WI38 (cell line): ENCODE measurements around the gene TTLL11.

Experiments
- H3K4me3 ChIP-seq: 2 replicates; pipeline ENCODE4 v1.5.1; 2011; ENCODE audit warnings: low read depth, mild to moderate bottlenecking, control low read depth, low read length
- TF ChIP-seq, protein P1 (sequence below): IDR thresholded peaks from 2 replicates; pipeline ENCODE4 v1.5.1; 2012; ENCODE audit warnings: low read depth, mild to moderate bottlenecking, control low read depth, low read length

The TTLL11 gene

DNA sequence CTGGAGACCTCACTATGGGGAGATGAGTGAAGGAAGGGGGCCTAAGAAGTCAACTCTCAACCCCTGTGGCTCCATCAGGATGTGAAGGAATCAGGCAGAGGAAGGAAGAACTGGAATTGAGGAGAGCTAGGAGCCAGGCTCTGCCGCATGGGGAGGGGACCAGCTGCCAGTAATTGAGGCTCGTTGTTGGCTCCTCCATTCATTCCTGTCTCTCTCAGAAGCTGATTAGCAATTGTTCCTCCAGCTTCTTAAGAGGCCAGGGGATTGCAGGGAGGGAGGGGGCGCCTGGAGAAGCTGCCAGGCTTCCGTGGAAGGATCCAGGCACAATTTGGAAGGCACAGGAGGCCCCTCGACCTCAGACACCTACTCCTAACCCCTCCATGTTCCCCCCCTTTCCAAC is 20.5 kb upstream of the TTLL11 start:
- TF ChIP-seq, protein P1, sequence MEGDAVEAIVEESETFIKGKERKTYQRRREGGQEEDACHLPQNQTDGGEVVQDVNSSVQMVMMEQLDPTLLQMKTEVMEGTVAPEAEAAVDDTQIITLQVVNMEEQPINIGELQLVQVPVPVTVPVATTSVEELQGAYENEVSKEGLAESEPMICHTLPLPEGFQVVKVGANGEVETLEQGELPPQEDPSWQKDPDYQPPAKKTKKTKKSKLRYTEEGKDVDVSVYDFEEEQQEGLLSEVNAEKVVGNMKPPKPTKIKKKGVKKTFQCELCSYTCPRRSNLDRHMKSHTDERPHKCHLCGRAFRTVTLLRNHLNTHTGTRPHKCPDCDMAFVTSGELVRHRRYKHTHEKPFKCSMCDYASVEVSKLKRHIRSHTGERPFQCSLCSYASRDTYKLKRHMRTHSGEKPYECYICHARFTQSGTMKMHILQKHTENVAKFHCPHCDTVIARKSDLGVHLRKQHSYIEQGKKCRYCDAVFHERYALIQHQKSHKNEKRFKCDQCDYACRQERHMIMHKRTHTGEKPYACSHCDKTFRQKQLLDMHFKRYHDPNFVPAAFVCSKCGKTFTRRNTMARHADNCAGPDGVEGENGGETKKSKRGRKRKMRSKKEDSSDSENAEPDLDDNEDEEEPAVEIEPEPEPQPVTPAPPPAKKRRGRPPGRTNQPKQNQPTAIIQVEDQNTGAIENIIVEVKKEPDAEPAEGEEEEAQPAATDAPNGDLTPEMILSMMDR: no peak
- no peak overlapping the region for H3K4me3 ChIP-seq

DNA sequence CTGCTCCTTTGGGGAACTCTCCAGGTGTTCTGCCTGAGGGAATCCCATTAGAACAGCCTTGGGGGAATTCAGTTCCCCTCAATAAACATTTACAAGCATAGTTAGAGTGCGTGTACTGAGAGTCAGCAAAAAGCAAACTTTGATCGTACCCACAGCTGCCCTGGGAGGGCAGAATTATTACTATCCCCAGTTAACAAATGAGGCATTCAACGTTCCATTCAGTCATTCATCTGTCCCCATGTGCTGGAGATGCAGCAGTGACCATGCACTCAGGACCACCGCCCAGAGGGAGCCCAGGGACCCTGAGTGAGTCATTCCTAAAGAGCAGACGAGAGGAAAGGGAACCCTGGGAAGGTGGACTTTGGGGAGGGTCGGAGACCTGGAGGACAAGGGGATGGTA is 19.1 kb upstream of the TTLL11 start:
- TF ChIP-seq, protein P1: no peak

DNA sequence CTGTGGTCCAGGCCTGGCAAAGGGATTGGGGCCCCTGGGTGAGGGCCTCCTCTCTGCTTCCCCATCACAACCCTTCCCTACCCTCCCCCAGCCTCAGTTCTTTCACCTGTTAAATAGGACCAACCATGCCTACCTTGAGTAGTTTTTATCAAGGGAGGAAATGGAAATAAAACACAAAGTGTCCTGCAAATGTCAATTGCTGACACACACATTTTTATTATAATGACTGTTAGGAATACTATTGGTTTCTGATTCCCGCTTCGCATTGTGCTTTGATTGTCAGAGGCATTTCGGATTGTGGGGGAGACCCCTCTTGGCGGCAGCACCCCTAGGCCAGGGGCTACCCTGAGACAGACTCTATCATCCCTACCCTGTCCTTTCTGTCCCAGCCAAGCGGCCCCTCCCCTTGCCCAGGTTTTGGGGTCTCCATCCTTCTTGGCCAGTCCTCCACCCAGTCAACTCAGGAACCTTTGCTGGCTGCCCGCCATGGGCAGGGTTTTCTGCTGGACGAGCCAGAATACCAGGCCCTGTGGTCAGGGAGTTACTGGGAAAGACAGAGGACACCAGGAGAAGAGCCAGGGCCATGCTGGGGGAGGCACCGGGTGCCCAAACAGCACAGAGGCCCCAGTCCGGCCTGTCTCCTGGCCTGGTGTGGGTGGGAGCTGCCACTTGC is 18.4 kb upstream of the TTLL11 start:
- TF ChIP-seq, protein P1: no peak
- no peak overlapping the region for H3K4me3 ChIP-seq

More for the DNA sequence above, 19.1 kb upstream of the TTLL11 start:
- H3K4me3 ChIP-seq: no peak overlapping the region

DNA sequence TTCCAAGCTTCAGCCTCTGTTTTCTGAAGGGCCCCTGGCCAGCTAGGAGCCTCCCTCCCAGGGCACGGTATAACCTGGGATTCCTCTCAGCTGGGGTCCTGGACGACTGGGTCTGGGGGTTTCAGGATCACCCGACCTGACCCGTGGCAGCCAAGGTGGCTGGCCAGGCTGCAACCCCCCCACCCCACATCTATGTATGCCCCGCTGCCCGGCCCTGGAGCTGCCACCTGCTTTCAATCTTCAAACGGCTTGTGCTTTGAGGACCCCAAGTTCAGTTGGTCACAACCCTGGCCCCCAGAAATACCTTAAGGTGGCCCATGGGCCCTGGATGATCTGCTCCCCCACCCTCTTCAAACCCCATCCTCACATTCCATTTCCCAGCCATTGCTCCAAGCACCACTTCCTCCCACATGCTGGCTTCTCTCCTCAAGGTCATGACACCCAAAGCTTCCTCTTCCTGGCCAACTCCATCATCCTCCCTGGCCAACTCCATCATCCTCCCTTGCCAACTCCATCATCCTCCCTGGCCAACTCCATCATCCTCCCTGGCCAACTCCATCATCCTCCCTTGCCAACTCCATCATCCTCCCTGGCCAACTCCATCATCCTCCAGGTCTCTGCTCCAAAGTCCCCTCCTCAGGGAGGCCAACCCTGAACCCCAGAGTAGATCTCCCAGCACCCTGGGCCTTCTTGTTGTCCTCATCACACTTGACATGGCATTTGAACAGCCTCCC is 17.2 kb upstream of the TTLL11 start:
- TF ChIP-seq, protein P1: no peak
- H3K4me3 ChIP-seq: no peak overlapping the region

DNA sequence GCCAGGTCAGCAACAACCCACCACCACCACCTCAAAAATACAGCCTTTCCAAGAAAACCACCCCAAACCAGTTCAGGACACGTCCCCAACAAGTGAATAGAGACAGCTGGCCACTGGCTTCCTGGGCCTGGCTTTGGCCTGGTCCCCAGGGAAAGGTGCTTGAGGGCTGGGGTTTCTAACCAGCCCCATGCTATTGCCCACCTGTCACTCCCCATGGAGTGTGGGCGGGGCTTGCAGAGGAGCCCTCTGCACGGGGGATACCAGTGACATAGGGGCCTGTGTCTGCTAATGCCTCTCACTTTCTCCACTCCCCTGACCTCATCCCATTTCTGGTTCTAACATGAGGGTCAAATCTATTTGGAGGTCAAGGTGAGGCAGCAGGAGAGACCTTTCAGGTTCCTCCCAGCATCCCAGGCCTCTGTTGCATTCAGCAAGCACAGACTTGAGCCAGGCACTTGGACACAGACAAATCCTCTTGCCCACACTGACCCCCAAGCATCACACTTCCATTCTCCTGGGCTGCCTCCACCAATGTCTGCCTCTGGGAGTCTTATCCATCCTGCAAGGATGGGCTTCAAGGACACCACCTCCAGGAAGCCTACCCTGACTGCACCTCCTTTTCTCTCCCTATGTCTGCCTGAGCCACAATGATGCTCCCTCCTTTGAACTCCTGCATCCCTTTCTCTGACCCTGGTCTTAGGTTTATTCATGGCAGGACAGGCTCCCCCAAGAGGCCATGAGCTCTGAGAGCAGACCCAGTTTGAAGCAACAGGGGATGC is 16.1 kb upstream of the TTLL11 start:
- H3K4me3 ChIP-seq: no peak overlapping the region
- TF ChIP-seq, protein P1: no peak

DNA sequence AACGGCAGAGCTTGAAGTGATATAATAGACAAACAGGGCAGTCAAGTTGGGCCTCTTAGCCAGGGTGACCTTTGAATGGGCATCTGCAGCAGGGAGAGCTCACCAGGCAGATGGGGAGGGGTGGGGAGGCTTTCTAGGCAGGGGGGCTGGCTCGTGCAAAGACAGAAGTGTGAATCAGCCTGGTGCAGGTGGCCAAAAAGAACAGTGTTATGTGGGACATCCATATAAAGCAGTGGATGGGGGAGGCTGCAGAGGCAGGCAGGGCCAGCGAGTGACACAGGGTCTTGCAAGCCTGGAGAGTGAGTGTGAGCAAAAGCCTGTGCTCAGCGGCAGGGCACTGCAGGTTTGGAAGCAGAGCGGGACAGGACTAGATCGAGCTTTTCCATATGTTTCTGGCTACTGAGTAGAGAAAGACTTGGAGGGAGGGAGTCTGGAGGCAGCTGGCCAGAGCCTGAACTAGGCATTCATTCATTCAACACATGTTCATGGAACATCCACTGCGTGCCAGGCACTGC is 14.2 kb upstream of the TTLL11 start:
- TF ChIP-seq, protein P1: no peak
- no peak overlapping the region for H3K4me3 ChIP-seq
